GM18858 (cell line): ENCODE data around the gene IMMP2L.

ENCODE experiments used
- ATAC-seq: cut with Tn5 transposase; IDR thresholded peaks from one replicate; pipeline ENCODE4 v1.9.1; 2021; ENCODE audit not compliant: unreplicated experiment

IMMP2L gene

DNA sequence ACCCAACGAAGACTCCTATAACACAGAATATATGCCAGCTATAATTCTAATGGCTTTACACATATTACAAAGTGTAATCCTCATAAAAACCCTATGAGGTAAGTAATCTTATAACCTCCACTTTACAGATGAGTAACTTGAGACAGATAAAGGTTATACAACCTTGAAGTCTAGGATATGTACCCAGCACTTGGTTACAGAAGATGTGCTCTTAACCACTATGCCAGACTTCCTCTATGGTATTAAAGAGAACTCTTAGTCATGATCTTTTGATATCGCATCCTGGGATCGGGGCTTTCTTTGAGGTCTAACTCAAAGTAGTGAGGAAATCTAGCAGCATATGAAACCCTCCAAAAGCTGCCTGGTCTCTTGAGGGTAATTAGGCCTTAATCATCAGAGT lies 790.6 kb downstream of the IMMP2L start:
- no peak for ATAC-seq

DNA sequence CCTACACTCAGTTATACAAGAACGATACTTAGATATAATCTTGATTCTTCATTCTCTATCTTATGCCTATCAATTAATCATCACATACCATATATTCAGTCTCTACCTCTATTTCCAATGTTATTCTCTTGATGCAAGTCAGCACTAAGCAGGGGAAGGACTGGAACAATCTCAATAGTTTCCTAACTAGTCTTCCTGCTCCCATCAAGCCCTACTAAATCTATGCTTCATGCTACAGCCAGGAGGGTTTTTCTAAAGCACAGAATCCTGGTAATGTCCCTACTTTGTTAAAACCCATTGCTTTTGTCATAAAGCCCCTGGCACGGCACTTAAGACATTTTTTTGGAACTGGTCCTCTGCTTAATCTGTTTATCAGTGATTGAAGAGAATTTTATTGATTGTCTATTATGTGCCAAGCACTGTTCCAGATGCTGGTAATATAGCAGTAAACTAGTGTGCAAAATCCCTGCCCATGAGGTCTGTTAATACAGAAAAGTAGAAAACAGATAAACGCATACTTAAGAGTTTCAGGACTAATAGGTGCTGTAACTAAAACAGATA lies 794.7 kb downstream of the IMMP2L start:
- no peak for ATAC-seq

- ATAC-seq: no peak
Observed at GRCh38 chr7:110766864-110767263, 795.4 kb downstream of the IMMP2L start.

DNA sequence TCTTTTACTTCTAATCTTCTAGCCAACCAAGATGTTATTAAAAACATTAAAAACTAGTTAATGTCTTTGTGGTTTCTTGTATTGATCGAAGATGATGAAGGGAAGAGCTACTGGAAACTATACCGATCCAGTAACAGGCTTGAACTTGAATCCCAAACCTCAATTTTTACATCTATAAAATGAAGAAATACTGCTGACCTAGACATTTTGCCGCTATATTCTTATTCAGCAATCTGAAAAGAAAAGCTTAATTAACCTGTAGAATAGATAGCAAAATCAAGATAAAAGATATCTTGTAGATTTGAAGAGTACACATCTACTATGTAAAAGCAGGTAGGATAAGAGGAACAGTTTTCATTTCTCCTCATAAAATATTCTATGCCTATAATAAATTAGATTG lies 797.4 kb downstream of the IMMP2L start:
- ATAC-seq: no peak

DNA sequence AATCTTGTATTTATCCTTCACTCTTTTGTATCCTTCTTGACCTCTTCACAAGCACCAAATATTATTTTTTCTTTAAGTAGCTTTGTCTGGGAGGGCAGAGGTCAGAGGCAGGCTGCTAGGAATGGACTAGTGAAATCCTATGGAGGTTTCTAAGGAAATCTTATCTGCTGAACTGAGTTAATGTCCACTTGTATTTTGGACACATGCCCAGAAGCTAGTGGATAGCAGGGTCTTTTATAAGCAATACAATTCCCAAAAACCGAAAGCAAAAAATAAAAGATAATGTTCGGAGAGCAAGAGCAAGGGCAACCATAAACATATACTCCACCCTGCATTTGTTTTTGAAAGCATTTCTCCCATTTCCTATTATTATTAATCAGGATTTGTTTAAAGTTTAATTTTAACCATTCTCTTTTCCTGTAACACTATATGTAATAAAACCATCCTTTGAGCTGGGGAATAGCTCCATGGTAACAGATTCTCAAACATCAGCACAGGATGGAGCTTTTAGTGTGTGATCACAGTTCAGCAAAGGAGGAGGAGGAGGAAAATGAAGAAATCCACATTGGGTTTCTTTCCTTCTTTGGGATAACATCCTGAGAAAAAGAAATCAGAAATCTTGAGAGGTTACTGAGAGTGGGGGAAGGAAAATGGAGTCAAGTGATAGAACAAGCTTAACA lies 799.6 kb downstream of the IMMP2L start:
- ATAC-seq: no peak

DNA sequence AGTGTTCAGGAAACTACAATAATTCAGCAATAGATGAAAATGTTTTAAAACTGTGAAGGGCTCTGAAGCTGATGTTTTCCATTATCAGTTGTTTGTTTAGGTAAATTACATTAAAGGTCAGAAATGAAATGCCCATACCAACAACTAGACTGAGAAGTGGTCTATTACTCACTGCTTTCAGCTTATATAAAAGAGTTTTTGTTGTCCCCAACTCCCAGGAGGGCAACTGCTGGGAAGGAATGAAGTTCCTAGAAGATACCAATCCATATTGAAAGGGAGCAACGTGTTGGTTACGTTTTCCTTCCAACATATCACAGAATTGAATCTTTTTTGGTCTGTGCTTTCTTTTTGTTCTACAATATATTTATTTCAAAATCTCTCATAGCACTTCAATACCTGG lies 802.0 kb downstream of the IMMP2L start:
- ATAC-seq: no peak

DNA sequence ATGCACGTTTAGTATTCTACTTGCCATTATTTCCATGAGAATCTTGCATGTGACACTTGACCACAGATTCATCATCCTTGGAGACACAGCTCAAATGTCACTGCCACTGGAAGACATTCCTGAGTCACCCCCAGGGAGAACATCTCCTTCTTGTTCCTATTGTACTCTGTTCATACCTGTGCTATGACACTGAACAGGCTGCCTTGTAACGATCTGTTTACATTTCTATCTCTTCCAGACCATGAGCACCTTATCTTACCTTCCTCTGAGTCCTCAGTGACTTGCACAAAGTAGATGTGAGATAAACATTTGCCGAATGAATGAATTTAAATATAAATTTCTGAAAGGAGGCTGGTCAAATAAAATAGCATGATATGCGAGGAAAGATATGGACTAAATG lies 803.2 kb downstream of the IMMP2L start:
- no peak for ATAC-seq

DNA sequence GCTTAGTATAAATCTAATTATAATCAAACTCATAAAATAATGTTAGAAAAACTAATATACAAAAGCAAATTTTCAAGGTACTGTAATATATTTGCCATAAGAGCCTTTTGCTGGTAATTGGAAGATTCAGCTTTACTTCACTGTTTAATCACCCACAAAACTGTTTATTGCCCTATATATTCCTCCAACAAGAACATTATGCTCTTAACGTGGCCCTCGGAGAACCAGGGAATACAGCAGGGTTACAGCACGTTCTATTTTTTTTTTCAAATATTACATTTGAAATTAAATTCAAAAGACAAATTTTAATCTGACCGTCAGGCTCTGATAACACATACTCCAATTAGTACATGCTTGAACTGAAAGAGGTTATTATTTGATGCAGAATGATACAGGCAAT lies 807.6 kb downstream of the IMMP2L start:
- no peak for ATAC-seq

DNA sequence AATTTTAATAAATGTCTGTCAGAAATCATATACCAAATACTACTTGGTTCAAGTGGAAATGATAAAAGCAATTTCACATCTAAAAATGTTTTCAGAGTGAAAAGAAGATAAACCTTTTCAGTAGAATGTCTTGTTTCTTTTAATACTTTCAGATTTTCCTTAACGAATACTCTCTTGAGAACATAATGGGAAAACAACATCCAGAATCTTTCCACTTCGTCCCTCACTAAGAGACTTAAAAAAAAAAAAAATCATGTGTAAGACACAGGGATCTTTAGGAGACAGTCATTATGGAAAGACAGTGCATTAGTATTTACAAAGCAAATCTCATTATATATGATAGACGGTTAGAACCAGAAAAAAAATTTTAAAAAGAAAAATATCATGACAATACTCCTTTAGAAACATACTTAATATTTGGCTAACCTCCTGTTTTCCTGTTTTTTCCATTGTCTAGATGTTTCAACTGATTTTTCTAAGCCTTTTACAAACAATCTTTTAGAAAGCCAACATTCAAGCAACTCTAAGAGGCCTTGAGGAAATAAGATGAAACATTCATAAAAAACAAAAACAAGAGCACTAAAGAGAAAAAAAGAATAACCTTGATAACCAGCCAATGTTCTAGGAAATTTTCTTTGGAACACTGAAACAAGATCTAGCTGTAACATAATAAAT lies 811.2 kb downstream of the IMMP2L start:
- ATAC-seq: no peak

GRCh38 chr7:110733221-110733620 lies 829.1 kb downstream of the IMMP2L start:
- ATAC-seq: no peak

GRCh38 chr7:110724811-110725210 lies 837.5 kb downstream of the IMMP2L start:
- no peak for ATAC-seq

DNA sequence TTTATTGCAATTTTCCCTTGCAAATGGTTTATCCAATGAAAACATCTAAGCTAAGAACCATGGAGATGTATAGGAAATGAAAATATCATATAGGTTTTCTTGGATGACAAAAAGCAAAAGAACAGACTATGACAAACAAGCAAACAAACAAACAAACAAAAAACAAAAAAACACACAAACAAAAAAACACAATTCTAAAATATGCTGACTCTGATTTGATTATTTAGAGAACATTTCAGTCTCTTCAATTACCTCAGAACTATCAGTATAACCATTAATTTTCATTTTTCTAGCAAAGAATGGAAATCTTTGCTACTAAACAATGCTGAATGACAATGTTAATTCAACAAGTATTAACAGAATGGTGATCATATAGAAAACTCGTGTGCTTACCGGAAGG lies 840.9 kb downstream of the IMMP2L start:
- no peak for ATAC-seq

- ATAC-seq: no peak
Observed at GRCh38 chr7:110720626-110721025, 841.7 kb downstream of the IMMP2L start.

DNA sequence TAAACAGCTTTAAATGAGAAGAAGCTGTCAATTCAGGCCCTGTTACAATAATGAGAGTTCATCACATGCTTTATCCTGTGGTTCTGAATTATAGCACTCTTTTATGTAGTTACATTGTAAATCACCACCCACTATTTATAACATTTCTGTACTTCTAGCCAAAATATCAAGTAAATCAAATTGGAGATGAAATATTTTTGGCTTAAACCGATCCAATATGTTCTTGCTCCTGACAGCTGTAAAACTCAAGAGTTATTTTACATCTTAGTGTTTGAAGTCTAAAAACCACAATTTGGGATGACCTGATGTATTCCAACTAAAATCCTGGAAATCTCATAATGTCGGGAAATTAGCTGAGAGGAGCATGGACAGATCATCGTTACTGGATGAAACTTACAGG lies 842.6 kb downstream of the IMMP2L start:
- no peak for ATAC-seq

- no peak for ATAC-seq
Observed at GRCh38 chr7:110718503-110719205, 843.6 kb downstream of the IMMP2L start.

GRCh38 chr7:110704225-110704624 lies 858.1 kb downstream of the IMMP2L start:
- no peak for ATAC-seq

GRCh38 chr7:110698576-110698975 lies 863.7 kb downstream of the IMMP2L start:
- ATAC-seq: no peak

GRCh38 chr7:110693344-110693743 lies 868.9 kb downstream of the IMMP2L start:
- ATAC-seq: no peak

- ATAC-seq: no peak
Observed at GRCh38 chr7:110688908-110689307, 873.4 kb downstream of the IMMP2L start.

GRCh38 chr7:110685899-110686298 lies 876.4 kb downstream of the IMMP2L start:
- no peak for ATAC-seq

DNA sequence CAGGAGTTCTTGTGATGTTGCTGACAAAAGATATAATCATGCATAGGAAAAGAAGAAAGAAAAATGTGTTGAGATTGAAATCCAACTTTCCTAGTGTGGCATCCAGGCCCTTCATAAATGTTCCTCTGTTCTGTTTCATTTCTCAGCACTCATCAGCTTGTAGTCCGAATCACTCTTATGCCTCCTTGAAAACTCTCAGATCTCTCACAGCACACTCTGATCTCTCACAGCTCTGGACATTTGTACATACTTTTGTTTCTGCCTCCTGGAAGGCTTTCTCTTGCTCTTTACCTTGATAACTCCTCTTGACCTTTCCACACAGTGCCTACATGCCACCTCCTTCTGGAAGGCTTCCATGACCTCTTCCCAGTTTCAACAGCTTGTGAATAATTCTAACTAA lies 880.4 kb downstream of the IMMP2L start:
- no peak for ATAC-seq

DNA sequence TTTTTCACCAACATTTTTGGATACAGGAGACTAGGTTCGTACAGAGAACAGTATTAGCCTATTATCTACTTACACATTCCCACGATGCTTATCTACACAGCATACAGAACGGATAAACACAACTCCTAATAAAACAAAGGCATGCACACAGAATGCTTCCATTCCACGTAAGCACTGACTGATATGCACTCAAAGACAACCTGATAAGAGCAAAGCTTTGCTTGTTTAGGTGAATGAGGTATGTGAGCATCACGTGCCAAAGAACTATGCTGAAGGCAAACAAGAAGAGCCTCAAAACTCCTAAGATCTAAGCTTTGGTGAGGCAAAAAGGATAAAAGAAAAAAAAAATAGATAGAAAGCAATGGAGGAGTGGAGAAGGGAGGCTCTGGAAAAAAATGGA lies 884.9 kb downstream of the IMMP2L start:
- ATAC-seq: no peak
